H1 (cell line): ENCODE results near the gene TJP2. TPM values are rescaled to one million over a fixed set of nuclear protein-coding genes. Genes with fewer than 3 reads are reported as not detected.

ENCODE experiments used
- CTCF ChIA-PET: fragments of 300-600 bp; sonication (Branson Sonifier 250); formaldehyde crosslinking; loops from one replicate; lab custom pipeline; 2021; ENCODE audit not compliant: partially characterized antibody; lab: Charles Lee
- POLR2A ChIA-PET: fragments of 300-600 bp; sonication (Branson Sonifier 250); formaldehyde crosslinking; loops from one replicate; lab custom pipeline; 2021; ENCODE audit warnings: inconsistent platforms; ENCODE audit not compliant: partially characterized antibody; lab: Charles Lee
- DNase-seq, 2 experiments: peaks; one replicate each; pipeline versions ENCODE4 v3.0.0 to v3.0.0-alpha.2; 2010 to 2022; ENCODE audit warnings: low spot score in 2 of 2, low read depth in 1 of 2, mixed read lengths in 1 of 2
- FAIRE-seq: peaks from 2 replicates; lab custom pipeline; 2011; peaks lifted over from hg19 to GRCh38; lab: Jason Lieb, UNC
- H2AFZ ChIP-seq: 2 replicates; pipeline ENCODE4 v1.8.1; 2012; ENCODE audit warnings: low read length, inconsistent platforms
- H2AK5ac ChIP-seq: 2 replicates; pipeline ENCODE4 v1.6.1; 2013; ENCODE audit warnings: low read depth, low read length
- H2BK120ac ChIP-seq: replicated peaks from 2 replicates; pipeline ENCODE3; 2013; ENCODE audit warnings: low read depth, low read length, inconsistent platforms
- H2BK12ac ChIP-seq: 2 replicates; pipeline ENCODE4 v1.6.1; 2013; ENCODE audit warnings: low read depth, low read length
- H2BK15ac ChIP-seq: 2 replicates; pipeline ENCODE4 v1.6.1; 2013; ENCODE audit warnings: low read length
- H2BK20ac ChIP-seq: 2 replicates; pipeline ENCODE4 v1.6.1; 2013; ENCODE audit warnings: low read length
- H2BK5ac ChIP-seq: 2 replicates; pipeline ENCODE4 v1.6.1; 2013; ENCODE audit warnings: low read depth, low read length
- H3K14ac ChIP-seq: 2 replicates; pipeline ENCODE4 v1.6.1; 2013; ENCODE audit warnings: inconsistent platforms; ENCODE audit not compliant: insufficient read length
- H3K18ac ChIP-seq: 2 replicates; pipeline ENCODE4 v1.6.1; 2013; ENCODE audit warnings: low read length; ENCODE audit errors: extremely low read depth
- H3K23ac ChIP-seq: 2 replicates; pipeline ENCODE4 v1.6.1; 2013; ENCODE audit warnings: inconsistent platforms; ENCODE audit not compliant: insufficient read length
- H3K23me2 ChIP-seq: 2 replicates; pipeline ENCODE4 v1.6.1; 2013; ENCODE audit warnings: low read depth, low read length
- H3K27ac ChIP-seq: 2 replicates; pipeline ENCODE4 v1.6.1; 2011; ENCODE audit warnings: low read depth, low read length, inconsistent platforms
- H3K27me3 ChIP-seq, 4 experiments: replicated peaks in 1 of 4; 1 replicate in 1 of 4; 2 replicates in 3 of 4; pipeline versions ENCODE4 v1.6.1 to v1.8.1; 2011 to 2013; ENCODE audit warnings: low read length in 3 of 4, mild to moderate bottlenecking in 3 of 4, inconsistent platforms in 2 of 4, mixed read lengths in 2 of 4, moderate library complexity in 1 of 4; ENCODE audit not compliant: control insufficient read depth in 3 of 4, insufficient read depth in 3 of 4; ENCODE audit errors: extremely low read depth in 1 of 4
- H3K36me3 ChIP-seq, 4 experiments: 2 replicates each; pipeline versions ENCODE4 v1.6.1 to v1.8.1; 2011 to 2013; ENCODE audit warnings: mild to moderate bottlenecking in 4 of 4, low read length in 3 of 4, moderate library complexity in 2 of 4, control low read depth in 1 of 4, inconsistent platforms in 1 of 4; ENCODE audit not compliant: insufficient read depth in 4 of 4, control insufficient read depth in 2 of 4
- H3K4ac ChIP-seq: replicated peaks from 2 replicates; pipeline ENCODE3; 2013; ENCODE audit warnings: low read length, low read depth, mixed read lengths, inconsistent platforms; ENCODE audit not compliant: insufficient read length
- H3K4me1 ChIP-seq, 4 experiments: replicated peaks in 1 of 4; 1 replicate in 1 of 4; 2 replicates in 3 of 4; pipeline versions ENCODE4 v1.6.1 to v1.8.1; 2011 to 2013; ENCODE audit warnings: low read length in 3 of 4, inconsistent platforms in 2 of 4, mixed read lengths in 1 of 4; ENCODE audit not compliant: insufficient read depth in 4 of 4, control insufficient read depth in 3 of 4
- H3K4me2 ChIP-seq, 2 experiments: 2 replicates each; pipeline versions ENCODE4 v1.6.1 to v1.8.1; 2011 to 2013; ENCODE audit warnings: low read depth in 2 of 2, low read length in 2 of 2, control low read depth in 1 of 2, inconsistent platforms in 1 of 2, mild to moderate bottlenecking in 1 of 2; ENCODE audit not compliant: insufficient read depth in 1 of 2
- H3K4me3 ChIP-seq, 4 experiments: fragments of 200-600, 300-600 bp in 1 of 4; sonication (generic), shearing (Covaris generic), sonication (Bioruptor Twin) in 1 of 4; 2 replicates each; pipeline versions ENCODE4 v1.5.1 to v1.8.1; 2011 to 2016; ENCODE audit warnings: low read length in 4 of 4, low read depth in 3 of 4, control low read depth in 2 of 4, inconsistent platforms in 2 of 4, mild to moderate bottlenecking in 2 of 4, mixed read lengths in 1 of 4, moderate library complexity in 1 of 4; ENCODE audit not compliant: insufficient read depth in 2 of 4; ENCODE audit errors: extremely low read depth in 1 of 4
- H3K56ac ChIP-seq: replicated peaks from 2 replicates; pipeline ENCODE3; 2013; ENCODE audit warnings: low read depth, mild to moderate bottlenecking, mixed read lengths, low read length, inconsistent platforms; ENCODE audit not compliant: insufficient read length
- H3K79me1 ChIP-seq: 2 replicates; pipeline ENCODE4 v1.6.1; 2013; ENCODE audit warnings: low read depth, low read length, control low read depth
- H3K79me2 ChIP-seq, 2 experiments: 2 replicates each; pipeline versions ENCODE4 v1.6.1 to v1.8.1; 2012 to 2013; ENCODE audit warnings: low read length in 2 of 2, mild to moderate bottlenecking in 2 of 2, inconsistent platforms in 1 of 2; ENCODE audit not compliant: insufficient read depth in 2 of 2, control insufficient read depth in 1 of 2
- H3K9ac ChIP-seq, 4 experiments: replicated peaks in 1 of 4; 1 replicate in 1 of 4; 2 replicates in 3 of 4; pipeline versions ENCODE4 v1.6.1 to v1.8.1; 2011 to 2013; ENCODE audit warnings: low read depth in 3 of 4, low read length in 3 of 4, control low read depth in 2 of 4, mild to moderate bottlenecking in 2 of 4, moderate library complexity in 2 of 4, inconsistent platforms in 1 of 4; ENCODE audit errors: extremely low read depth in 1 of 4
- H3K9me3 ChIP-seq, 2 experiments: 2 replicates each; pipeline versions ENCODE4 v1.6.1 to v1.8.1; 2012 to 2013; ENCODE audit warnings: mild to moderate bottlenecking in 2 of 2, moderate library complexity in 2 of 2, control low read depth in 1 of 2, inconsistent platforms in 1 of 2, low read depth in 1 of 2, low read length in 1 of 2, mixed read lengths in 1 of 2; ENCODE audit not compliant: insufficient read depth in 2 of 2
- H4K20me1 ChIP-seq, 2 experiments: replicated peaks in 1 of 2; 2 replicates each; pipeline versions ENCODE3 to v1.8.1; 2011 to 2013; ENCODE audit warnings: inconsistent platforms in 2 of 2, low read length in 2 of 2, mild to moderate bottlenecking in 1 of 2; ENCODE audit not compliant: insufficient read depth in 2 of 2, control insufficient read depth in 1 of 2
- H4K5ac ChIP-seq: 2 replicates; pipeline ENCODE4 v1.6.1; 2013; ENCODE audit warnings: low read length, low read depth, mixed read lengths, inconsistent platforms; ENCODE audit not compliant: insufficient read length
- H4K8ac ChIP-seq: 2 replicates; pipeline ENCODE4 v1.8.0; 2013; ENCODE audit warnings: mild to moderate bottlenecking, moderate library complexity, low read length, inconsistent platforms; ENCODE audit not compliant: insufficient read depth; ENCODE audit errors: extremely low read depth
- H4K91ac ChIP-seq: replicated peaks from 2 replicates; pipeline ENCODE3; 2013; ENCODE audit warnings: low read length, mixed read lengths, inconsistent platforms; ENCODE audit not compliant: insufficient read length
- CREB1 ChIP-seq: IDR thresholded peaks from 2 replicates; pipeline ENCODE4 v1.6.1; 2012; ENCODE audit warnings: inconsistent platforms
- WGBS, 2 experiments: shearing (Covaris generic) in 1 of 2; methylation state at CpG; one replicate each; pipeline versions ENCODE4 v1.1.6 to v1.1.7; 2013 to 2015; ENCODE audit warnings: low lambda C conversion rate in 2 of 2, mixed read lengths in 2 of 2, inconsistent platforms in 1 of 2, low coverage in 1 of 2, missing lambda C conversion rate in 1 of 2; ENCODE audit not compliant: insufficient replicate concordance in 2 of 2, insufficient coverage in 1 of 2, insufficient read length in 1 of 2; ENCODE audit errors: extremely low coverage in 1 of 2, missing lambda C conversion rate in 1 of 2; 5-methylcytosine and 5-hydroxymethylcytosine counted together
- polyA plus RNA-seq, 7 experiments: library from polyadenylated mRNA; depleted of rRNA in 3 of 7; stranded (reverse) in 5 of 7; unstranded in 2 of 7; fragments of >200 nt in 5 of 7; fragments of 200-250 nt in 2 of 7; gene quantifications; 1 replicate in 5 of 7; 2 replicates in 1 of 7; 4 replicates in 1 of 7; pipeline versions ENCODE4 v1.2.1 to v1.2.3, GENCODE V29; 2011 to 2013; ENCODE audit warnings: missing spikeins in 2 of 7, mixed read lengths in 2 of 7
- total RNA-seq: library from RNA; stranded (reverse); fragmentation: NEBNext Ultra II Directional; extraction: Animal tissue kit (Norgen Biotek cat#: 25700); gene quantifications from 2 replicates; pipeline ENCODE4 v1.2.1, GENCODE V29; 2021

The TJP2 gene
- total and polyA plus RNA-seq, 2 of the 8 experiments (the other 6 are each of a cell fraction or from before 2014, with no cell fraction given) = 54.9 to 137 TPM

DNA sequence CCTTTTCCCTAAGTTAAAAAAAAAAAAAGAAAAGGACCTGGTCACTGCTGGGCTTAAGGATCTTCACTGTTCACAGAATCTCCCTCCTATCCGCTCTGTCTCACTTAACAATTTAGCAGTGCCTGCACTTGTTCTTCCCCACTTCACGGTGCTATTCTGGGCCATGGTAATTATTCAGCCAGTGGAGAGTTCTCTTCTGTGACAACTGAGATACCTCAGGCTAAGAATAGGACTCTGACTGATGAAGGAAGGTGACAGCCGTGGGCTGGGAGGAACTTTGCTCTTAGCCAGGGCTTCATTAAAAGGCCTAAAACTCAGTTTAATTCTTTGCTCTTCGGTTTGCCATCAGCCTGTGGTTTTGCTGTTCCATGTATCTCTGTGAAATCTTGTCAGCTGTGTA lies 99.1 kb downstream of the TJP2 start:
- Histone ChIP-seq H3K79me1 (no peaks in the 10 kb centered on the region), H3K4me2 (no peak overlapping the region), H3K4me1 (no peaks in the 10 kb centered on the region), H3K79me2 (no peaks in the 10 kb centered on the region), H3K14ac (no peak overlapping the region), H3K56ac (no peak overlapping the region), H4K91ac (no peak overlapping the region), H2AK5ac (no peak overlapping the region), H4K8ac (no peak overlapping the region), H4K20me1 (no peaks in the 10 kb centered on the region), H3K4me3 (no peak overlapping the region), H3K36me3 (no peaks in the 10 kb centered on the region), H4K5ac (no peak overlapping the region)
- CTCF ChIA-PET = no interaction called here
- FAIRE-seq = no peak
- TF ChIP-seq CREB1 = no peak
- TF ChIP-seq, all 59 proteins: peak for 0
- WGBS, 2 experiments = 60% methylated on average over 4 of the region's 4 CpGs; no CpG with 5 or more reads in 1 of the 2 experiments
- DNase-seq = no peak
- no peak overlapping the region for H3K27ac ChIP-seq
- no peak overlapping the region for H2BK12ac ChIP-seq
- no peaks in the 10 kb centered on the region; the same call in 1 of the 2 replicates for H3K23me2 ChIP-seq
- POLR2A ChIA-PET = interaction anchor here (1.2 kb wide), 1 partner anchor 35 kb away, joined by 5 read pairs; no protein-coding TSS in a partner anchor
- H2BK15ac ChIP-seq = no peak overlapping the region
- H2BK120ac ChIP-seq = no peak overlapping the region
- no peak overlapping the region for H3K4ac ChIP-seq
- no peak overlapping the region for H2BK20ac ChIP-seq
- H3K23ac ChIP-seq = no peak overlapping the region
- peaks cover 0 to 4% of the 10 kb centered on the region in 2 experiments; a peak in 1 of 4 replicates for H3K9me3 ChIP-seq
- no peaks in the 10 kb centered on the region for H3K27me3 ChIP-seq
- H3K9ac ChIP-seq = no peak overlapping the region
- H2AFZ ChIP-seq = no peak overlapping the region
- no peak overlapping the region for H3K18ac ChIP-seq
- no peak overlapping the region for H2BK5ac ChIP-seq
